HL-60 (cell line): ENCODE data around the gene PRIMPOL.

Experiments used
- DNase-seq, 2 experiments: peaks; one replicate each; pipeline ENCODE4 v3.0.0-alpha.2; 2010 to 2020; ENCODE audit warnings: low read depth in 1 of 2, low spot score in 1 of 2
- H3K27ac ChIP-seq: fragments of 250-450 bp; sonication (Bioruptor Pico); replicated peaks from 2 replicates; pipeline ENCODE4 v1.5.1; 2020; ENCODE audit warnings: mild to moderate bottlenecking, moderate library complexity
- H3K27me3 ChIP-seq: fragments of 250-450 bp; sonication (Bioruptor Pico); 2 replicates; pipeline ENCODE4 v1.5.1; 2021; ENCODE audit warnings: mild to moderate bottlenecking, moderate library complexity; ENCODE audit not compliant: insufficient read depth, poor library complexity, severe bottlenecking
- H3K4me3 ChIP-seq: replicated peaks from 2 replicates; pipeline ENCODE4 v1.5.1; 2011; ENCODE audit warnings: mild to moderate bottlenecking, control low read depth, low read length; ENCODE audit not compliant: insufficient read depth
- GABPA ChIP-seq: IDR thresholded peaks from 2 replicates; pipeline ENCODE4 v1.6.1; 2012; ENCODE audit warnings: low read depth
- POLR2AphosphoS5 ChIP-seq: IDR thresholded peaks from 2 replicates; pipeline ENCODE4 v1.6.1; 2012; ENCODE audit warnings: low read depth
- SPI1 ChIP-seq: IDR thresholded peaks from 2 replicates; pipeline ENCODE4 v1.6.1; 2012; ENCODE audit warnings: low read depth, mild to moderate bottlenecking, borderline replicate concordance
- TF ChIP-seq, protein P1 (sequence below): IDR thresholded peaks from 2 replicates; pipeline ENCODE4 v1.6.1; 2012; ENCODE audit warnings: low read depth; ENCODE audit not compliant: insufficient replicate concordance
- TF ChIP-seq, protein P2 (sequence below): IDR thresholded peaks from one replicate; pipeline ENCODE4 v1.5.1; 2011; ENCODE audit warnings: low read length, control low read depth, inconsistent platforms; ENCODE audit not compliant: insufficient read depth

The PRIMPOL gene

GRCh38 chr4:184674011-184674410 lies 24.5 kb downstream of the PRIMPOL start:
- TF ChIP-seq POLR2AphosphoS5 (no peak), SPI1 (no peak), GABPA (no peak)
- TF ChIP-seq, protein P1, sequence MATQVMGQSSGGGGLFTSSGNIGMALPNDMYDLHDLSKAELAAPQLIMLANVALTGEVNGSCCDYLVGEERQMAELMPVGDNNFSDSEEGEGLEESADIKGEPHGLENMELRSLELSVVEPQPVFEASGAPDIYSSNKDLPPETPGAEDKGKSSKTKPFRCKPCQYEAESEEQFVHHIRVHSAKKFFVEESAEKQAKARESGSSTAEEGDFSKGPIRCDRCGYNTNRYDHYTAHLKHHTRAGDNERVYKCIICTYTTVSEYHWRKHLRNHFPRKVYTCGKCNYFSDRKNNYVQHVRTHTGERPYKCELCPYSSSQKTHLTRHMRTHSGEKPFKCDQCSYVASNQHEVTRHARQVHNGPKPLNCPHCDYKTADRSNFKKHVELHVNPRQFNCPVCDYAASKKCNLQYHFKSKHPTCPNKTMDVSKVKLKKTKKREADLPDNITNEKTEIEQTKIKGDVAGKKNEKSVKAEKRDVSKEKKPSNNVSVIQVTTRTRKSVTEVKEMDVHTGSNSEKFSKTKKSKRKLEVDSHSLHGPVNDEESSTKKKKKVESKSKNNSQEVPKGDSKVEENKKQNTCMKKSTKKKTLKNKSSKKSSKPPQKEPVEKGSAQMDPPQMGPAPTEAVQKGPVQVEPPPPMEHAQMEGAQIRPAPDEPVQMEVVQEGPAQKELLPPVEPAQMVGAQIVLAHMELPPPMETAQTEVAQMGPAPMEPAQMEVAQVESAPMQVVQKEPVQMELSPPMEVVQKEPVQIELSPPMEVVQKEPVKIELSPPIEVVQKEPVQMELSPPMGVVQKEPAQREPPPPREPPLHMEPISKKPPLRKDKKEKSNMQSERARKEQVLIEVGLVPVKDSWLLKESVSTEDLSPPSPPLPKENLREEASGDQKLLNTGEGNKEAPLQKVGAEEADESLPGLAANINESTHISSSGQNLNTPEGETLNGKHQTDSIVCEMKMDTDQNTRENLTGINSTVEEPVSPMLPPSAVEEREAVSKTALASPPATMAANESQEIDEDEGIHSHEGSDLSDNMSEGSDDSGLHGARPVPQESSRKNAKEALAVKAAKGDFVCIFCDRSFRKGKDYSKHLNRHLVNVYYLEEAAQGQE: no peak
- TF ChIP-seq, protein P2, sequence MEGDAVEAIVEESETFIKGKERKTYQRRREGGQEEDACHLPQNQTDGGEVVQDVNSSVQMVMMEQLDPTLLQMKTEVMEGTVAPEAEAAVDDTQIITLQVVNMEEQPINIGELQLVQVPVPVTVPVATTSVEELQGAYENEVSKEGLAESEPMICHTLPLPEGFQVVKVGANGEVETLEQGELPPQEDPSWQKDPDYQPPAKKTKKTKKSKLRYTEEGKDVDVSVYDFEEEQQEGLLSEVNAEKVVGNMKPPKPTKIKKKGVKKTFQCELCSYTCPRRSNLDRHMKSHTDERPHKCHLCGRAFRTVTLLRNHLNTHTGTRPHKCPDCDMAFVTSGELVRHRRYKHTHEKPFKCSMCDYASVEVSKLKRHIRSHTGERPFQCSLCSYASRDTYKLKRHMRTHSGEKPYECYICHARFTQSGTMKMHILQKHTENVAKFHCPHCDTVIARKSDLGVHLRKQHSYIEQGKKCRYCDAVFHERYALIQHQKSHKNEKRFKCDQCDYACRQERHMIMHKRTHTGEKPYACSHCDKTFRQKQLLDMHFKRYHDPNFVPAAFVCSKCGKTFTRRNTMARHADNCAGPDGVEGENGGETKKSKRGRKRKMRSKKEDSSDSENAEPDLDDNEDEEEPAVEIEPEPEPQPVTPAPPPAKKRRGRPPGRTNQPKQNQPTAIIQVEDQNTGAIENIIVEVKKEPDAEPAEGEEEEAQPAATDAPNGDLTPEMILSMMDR: no peak
- no peak overlapping the region for H3K4me3 ChIP-seq
- no peaks in the 10 kb centered on the region for H3K27me3 ChIP-seq
- no peak for DNase-seq
- no peak overlapping the region for H3K27ac ChIP-seq

DNA sequence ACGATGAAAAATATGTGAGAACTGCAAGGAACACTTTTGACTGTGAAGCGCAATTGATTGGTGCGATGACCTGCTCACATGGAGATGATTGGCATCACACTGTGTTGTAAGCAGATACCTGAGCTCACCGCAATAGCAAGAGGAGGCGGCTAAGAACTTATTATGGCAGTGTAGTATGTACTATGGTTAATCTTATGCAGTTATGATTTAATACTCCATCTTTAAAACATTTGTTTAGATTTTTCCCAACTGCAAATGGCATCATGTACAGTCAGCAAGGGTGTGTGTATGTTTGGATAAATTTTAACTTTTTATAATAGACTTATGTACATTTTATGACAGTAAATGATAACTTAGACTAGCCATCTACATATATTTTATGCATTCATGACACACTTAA lies 25.5 kb downstream of the PRIMPOL start:
- TF ChIP-seq, protein P2: no peak
- TF ChIP-seq POLR2AphosphoS5 (no peak), GABPA (no peak), SPI1 (no peak)
- TF ChIP-seq, protein P1: no peak
- DNase-seq: no peak
- Histone ChIP-seq H3K27me3 (no peaks in the 10 kb centered on the region), H3K4me3 (no peak overlapping the region), H3K27ac (no peak overlapping the region)

DNA sequence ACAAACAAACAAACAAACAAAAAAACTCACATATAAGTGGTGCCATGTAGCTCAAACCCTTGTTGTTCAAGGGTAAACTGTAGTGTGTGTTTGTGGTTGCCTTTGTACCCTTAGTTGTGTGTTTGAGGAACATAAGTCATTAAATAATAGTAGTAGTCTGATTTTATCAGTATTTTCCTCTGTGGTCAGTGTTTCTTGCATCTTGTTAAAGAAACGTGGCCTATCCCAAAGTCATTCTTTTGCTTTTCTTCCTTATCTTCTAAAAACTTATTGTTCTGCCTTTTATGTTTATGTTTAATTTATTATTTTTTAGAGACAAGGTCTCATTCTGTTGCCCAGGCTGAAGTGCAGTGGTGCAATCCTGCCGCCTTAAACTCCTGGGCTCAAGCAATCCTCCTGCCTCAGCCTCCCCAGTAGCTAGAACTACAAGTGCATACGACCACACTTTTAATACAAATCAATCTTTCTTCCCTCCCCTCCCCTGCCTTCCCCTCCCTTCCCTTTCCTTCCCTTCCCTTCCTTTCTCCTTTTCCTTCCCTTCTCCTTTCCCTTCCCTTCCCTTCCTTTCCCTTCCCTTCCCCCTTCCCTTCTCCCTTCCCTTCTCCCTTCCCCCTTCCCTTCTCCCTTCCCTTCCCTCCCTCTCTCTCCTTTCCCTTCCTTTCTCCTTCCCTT lies 26.4 kb downstream of the PRIMPOL start:
- DNase-seq: no peak
- no peak overlapping the region for H3K27ac ChIP-seq
- H3K4me3 ChIP-seq: no peak overlapping the region
- no peaks in the 10 kb centered on the region for H3K27me3 ChIP-seq
- TF ChIP-seq, protein P2: no peak
- no peak for TF ChIP-seq GABPA
- TF ChIP-seq, protein P1: no peak
- no peak for TF ChIP-seq POLR2AphosphoS5
- no peak for TF ChIP-seq SPI1
